GM13976 (cell line): ENCODE measurements around the gene SPINK8.

Experiments used
- DNase-seq: peaks from one replicate; pipeline ENCODE4 v3.0.0; 2012; ENCODE audit warnings: low spot score
- in situ Hi-C: fragments of 300-500 bp; cut with MboI; formaldehyde crosslinking; loops from one replicate; pipeline ENCODE4 v1.12.0; 2022; ENCODE audit warnings: low sequenced_read_pairs, mixed read lengths, inconsistent platforms; ENCODE audit not compliant: unreplicated experiment
- TF ChIP-seq, protein P1 (sequence below): IDR thresholded peaks from 2 replicates; pipeline ENCODE4 v1.5.1; 2012; ENCODE audit warnings: borderline replicate concordance, mild to moderate bottlenecking; ENCODE audit not compliant: insufficient read depth; ENCODE audit errors: extremely low read depth, missing control alignments, control extremely low read depth

The SPINK8 gene

DNA sequence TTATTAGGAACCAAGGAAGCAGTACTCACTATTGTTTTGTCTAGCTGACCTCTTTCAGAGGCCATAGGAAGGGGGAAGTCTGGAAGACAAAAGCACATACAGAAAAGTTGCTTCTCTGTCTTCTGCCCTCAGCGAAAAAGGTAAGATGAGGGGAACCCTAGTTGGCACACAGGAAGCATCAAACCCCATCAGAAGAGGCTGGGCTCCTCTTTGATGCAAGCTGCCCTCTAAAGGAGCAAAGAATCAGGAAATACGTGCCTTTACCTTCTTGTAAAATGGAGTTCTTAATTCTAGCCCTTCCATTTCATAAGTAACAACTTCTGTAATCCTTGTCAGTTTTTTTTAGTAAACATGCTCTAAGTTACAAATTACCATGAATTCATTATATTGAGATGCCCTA is 12.5 kb downstream of the SPINK8 start:
- in situ Hi-C loops, result no loop called here
- TF ChIP-seq, protein P1, sequence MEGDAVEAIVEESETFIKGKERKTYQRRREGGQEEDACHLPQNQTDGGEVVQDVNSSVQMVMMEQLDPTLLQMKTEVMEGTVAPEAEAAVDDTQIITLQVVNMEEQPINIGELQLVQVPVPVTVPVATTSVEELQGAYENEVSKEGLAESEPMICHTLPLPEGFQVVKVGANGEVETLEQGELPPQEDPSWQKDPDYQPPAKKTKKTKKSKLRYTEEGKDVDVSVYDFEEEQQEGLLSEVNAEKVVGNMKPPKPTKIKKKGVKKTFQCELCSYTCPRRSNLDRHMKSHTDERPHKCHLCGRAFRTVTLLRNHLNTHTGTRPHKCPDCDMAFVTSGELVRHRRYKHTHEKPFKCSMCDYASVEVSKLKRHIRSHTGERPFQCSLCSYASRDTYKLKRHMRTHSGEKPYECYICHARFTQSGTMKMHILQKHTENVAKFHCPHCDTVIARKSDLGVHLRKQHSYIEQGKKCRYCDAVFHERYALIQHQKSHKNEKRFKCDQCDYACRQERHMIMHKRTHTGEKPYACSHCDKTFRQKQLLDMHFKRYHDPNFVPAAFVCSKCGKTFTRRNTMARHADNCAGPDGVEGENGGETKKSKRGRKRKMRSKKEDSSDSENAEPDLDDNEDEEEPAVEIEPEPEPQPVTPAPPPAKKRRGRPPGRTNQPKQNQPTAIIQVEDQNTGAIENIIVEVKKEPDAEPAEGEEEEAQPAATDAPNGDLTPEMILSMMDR, result no peak
- no peak for DNase-seq

DNA sequence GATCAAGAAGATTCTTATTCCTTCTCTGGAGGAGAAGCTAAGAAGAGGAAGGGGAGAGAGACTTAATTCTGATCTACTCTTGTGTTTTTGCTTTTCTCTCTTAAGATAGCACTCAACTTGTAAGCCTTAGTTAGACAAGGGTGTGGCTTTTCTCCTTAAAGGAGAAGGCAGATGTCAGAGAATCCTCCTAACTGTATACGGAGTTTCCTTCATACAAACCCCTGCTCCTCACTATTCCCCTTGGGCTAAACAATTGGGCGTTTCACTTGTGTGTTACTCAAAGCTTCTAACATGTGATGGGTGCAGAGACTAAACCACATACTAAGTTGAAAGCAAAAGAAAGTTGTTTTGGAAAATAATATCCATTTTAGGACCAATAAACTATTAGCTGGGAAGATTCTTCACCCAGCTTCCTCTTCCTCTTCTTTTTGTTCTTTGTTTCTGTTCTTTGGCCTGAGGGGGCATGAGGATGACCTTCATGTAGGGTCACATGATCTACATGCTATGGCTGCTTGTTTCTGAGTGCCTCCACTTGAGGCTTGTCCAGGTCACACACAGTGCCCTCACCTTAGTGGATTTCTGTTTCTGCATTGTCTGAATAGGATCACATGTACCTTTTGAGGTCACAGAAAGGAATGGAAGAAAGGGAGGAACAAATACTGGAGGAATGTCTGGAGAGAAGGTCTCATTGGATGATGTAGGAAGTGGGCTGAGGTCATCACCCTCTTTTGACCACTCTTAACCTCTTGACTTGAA is 14.6 kb downstream of the SPINK8 start:
- TF ChIP-seq, protein P1, result no peak
- no peak for DNase-seq
- in situ Hi-C loops, result no loop called here

DNA sequence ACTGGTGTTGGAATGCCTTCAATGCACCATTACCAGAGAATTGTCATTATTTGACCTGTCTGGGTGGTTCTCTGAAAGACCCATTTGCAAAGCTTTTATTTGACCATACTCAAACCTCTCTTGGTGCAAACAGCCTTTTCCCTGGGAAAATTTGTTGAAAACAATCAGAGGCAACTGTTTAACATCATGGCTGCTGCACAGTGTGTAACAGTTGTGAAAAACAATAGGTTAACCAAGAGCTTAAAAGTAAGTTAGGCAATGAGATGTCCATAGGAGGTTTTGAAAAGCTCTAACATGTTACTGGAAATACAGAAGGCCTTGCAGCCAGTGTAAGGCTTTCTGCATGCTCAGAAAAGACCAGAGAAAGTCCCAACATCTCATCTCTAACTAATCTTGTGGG is 18.9 kb downstream of the SPINK8 start:
- TF ChIP-seq, protein P1, result no peak
- no peak for DNase-seq
- in situ Hi-C loops, result no loop called here

DNA sequence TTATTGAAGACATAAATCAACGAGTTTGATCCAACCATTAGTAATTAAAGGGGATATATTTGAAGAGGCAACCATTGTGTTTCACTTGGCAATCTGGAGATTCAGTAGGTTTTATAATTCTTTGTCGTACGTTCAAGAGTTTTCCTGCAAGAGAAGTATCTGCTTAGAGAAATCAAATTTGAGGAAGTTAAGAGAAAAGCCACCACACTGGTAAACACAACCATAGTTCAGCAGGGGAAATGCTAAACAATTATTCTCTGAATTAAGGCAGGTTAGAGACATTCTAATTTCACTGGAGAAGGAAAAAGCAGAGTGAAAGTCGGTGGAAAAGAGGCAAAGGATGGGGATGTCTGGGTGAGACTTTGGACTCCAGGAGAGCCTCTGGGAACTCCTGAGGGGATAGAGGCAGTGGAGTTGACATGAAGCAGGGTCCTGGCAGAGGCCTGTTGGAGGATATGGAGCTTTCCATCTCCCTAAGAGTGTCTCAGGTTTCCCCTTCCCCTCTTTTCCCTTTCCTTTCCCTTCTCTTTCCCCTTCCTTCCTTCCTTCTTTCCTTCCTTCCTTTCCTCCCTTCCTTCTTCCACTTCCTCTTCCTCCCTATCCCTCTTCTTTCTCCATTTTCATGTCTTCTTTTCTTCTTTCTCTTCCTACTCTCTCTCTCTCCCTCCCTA is 26.5 kb downstream of the SPINK8 start:
- in situ Hi-C loops, result no loop called here

DNA sequence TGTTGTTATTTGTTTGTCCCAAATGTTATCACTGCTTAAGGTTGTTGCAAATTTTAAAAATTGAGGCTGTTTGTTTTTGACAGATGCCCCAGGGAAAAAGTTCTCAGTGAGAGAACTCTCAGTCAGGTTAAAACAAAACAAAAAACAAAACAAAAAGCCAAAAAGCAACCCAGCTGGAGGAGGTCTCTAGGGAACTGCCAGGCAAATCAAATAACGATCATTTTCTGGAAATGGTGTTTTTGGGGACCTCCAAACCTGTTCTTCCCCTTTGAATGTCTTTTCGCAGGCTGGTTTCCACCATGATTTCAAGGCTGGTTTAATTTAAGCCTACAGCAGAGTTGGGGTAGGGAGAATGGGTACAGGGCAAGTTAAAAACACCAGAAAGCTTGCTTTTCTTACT is 27.2 kb downstream of the SPINK8 start:
- in situ Hi-C loops, result no loop called here
- TF ChIP-seq, protein P1, result no peak

More for the DNA sequence above, 26.5 kb downstream of the SPINK8 start:
- TF ChIP-seq, protein P1, result no peak
- DNase-seq, result no peak

DNA sequence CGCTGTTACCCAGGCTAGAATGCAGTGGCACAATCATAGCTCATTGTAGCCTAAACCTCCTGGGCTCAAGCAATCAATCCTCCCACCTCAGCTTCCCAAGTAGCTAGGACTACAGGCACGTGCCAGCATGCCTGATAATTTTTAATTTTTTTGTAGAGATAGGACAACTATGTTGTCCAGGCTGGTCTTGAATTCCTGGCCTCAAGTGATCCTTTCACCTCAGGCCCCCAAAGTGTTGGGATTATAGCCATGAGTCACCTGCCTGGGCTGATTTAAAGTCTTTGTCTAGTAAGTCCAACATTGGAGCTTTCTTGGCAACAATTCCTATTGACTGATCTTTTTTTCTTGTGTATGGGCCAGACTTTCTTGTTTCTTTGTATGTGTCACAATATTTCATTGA is 28.1 kb downstream of the SPINK8 start:
- TF ChIP-seq, protein P1, result no peak
- in situ Hi-C loops, result no loop called here
- no peak for DNase-seq

More for the DNA sequence above, 27.2 kb downstream of the SPINK8 start:
- no peak for DNase-seq
